PC-9 (cell line): ENCODE results near the gene MEGF8. TPM values are rescaled to one million over a fixed set of nuclear protein-coding genes. Genes with fewer than 3 reads are reported as not detected.

ENCODE experiments used
- BruUV-seq: library from RNA; stranded (reverse); fragments of 400-500 nt; replicated peaks from 2 replicates; lab custom pipeline; 2021; lab: Mats Ljungman, UMichigan
- CTCF ChIA-PET: fragments of 300-600 bp; sonication (Branson Sonifier 250); formaldehyde crosslinking; loops from one replicate; lab custom pipeline; 2022; ENCODE audit warnings: antibody characterized with exemption; lab: Charles Lee
- POLR2A ChIA-PET: fragments of 300-600 bp; sonication (Branson Sonifier 250); formaldehyde crosslinking; loops from one replicate; lab custom pipeline; 2022; ENCODE audit warnings: antibody characterized with exemption; ENCODE audit not compliant: unreplicated experiment; lab: Charles Lee
- DNase-seq, 2 experiments: peaks; one replicate each; pipeline versions ENCODE4 v3.0.0 to v3.0.0-alpha.2; 2015 to 2022; ENCODE audit warnings: mixed read lengths in 1 of 2
- H2AFZ ChIP-seq: fragments of 200-600 bp; sonication (generic); 2 replicates; pipeline ENCODE4 v1.8.1; 2017; ENCODE audit warnings: antibody characterized with exemption
- H3F3A ChIP-seq: fragments of 200-600 bp; sonication (generic); 2 replicates; pipeline ENCODE4 v1.8.1; 2017; ENCODE audit warnings: antibody characterized with exemption, mild to moderate bottlenecking, low read depth; ENCODE audit not compliant: insufficient read depth
- H3K27ac ChIP-seq: fragments of 200-600 bp; sonication (generic); 2 replicates; pipeline ENCODE4 v1.6.1; 2016; ENCODE audit warnings: mixed run types
- H3K27me3 ChIP-seq: fragments of 200-600 bp; sonication (generic); 2 replicates; pipeline ENCODE4 v1.6.1; 2016; ENCODE audit warnings: low read depth, mixed run types; ENCODE audit not compliant: insufficient read depth
- H3K36me3 ChIP-seq: fragments of 200-600 bp; sonication (generic); 2 replicates; pipeline ENCODE4 v1.6.1; 2016; ENCODE audit warnings: low read depth, mixed run types
- H3K4me1 ChIP-seq: fragments of 200-600 bp; sonication (generic); replicated peaks from 2 replicates; pipeline ENCODE4 v1.6.1; 2016; ENCODE audit warnings: mixed run types; ENCODE audit not compliant: insufficient read depth
- H3K4me2 ChIP-seq: fragments of 200-600 bp; sonication (generic); 2 replicates; pipeline ENCODE4 v1.6.1; 2017; ENCODE audit warnings: mixed run types
- H3K4me3 ChIP-seq: fragments of 200-600 bp; sonication (generic); 2 replicates; pipeline ENCODE4 v1.6.1; 2016; ENCODE audit warnings: mixed run types
- H3K79me2 ChIP-seq: fragments of 200-600 bp; sonication (generic); 2 replicates; pipeline ENCODE4 v1.6.1; 2017; ENCODE audit warnings: low read depth, mixed run types
- H3K9me2 ChIP-seq: fragments of 200-600 bp; sonication (generic); 2 replicates; pipeline ENCODE4 v1.8.1; 2017; ENCODE audit warnings: mild to moderate bottlenecking; ENCODE audit not compliant: insufficient read depth
- H3K9me3 ChIP-seq: fragments of 200-600 bp; sonication (generic); 2 replicates; pipeline ENCODE4 v1.8.1; 2016; ENCODE audit warnings: low read depth; ENCODE audit not compliant: insufficient read depth
- H4K20me1 ChIP-seq: fragments of 200-600 bp; sonication (generic); 2 replicates; pipeline ENCODE4 v1.8.1; 2017; ENCODE audit not compliant: insufficient read depth
- EZH2 ChIP-seq: fragments of 200-600 bp; sonication (generic); IDR thresholded peaks from 2 replicates; pipeline ENCODE4 v1.8.0; 2017; ENCODE audit warnings: antibody characterized with exemption, low read depth
- intact Hi-C: fragments of 100-400 bp; cut with micrococcal nuclease; formaldehyde crosslinking; loops from one replicate; pipeline ENCODE4 v1.10.0; 2022; ENCODE audit not compliant: unreplicated experiment
- total RNA-seq: library from RNA; stranded (reverse); gene quantifications from 2 replicates; pipeline ENCODE4 v1.2.3, GENCODE V29; 2021
- TF ChIP-seq, protein P1 (sequence below): fragments of 200-600 bp; sonication (generic); conservative IDR thresholded peaks from 2 replicates; pipeline ENCODE4 v1.6.1; 2017; ENCODE audit warnings: mixed run types, antibody characterized with exemption, mild to moderate bottlenecking, moderate library complexity

The MEGF8 gene
- total RNA-seq, 1 experiment from 2014 or later: 40.6 TPM

DNA sequence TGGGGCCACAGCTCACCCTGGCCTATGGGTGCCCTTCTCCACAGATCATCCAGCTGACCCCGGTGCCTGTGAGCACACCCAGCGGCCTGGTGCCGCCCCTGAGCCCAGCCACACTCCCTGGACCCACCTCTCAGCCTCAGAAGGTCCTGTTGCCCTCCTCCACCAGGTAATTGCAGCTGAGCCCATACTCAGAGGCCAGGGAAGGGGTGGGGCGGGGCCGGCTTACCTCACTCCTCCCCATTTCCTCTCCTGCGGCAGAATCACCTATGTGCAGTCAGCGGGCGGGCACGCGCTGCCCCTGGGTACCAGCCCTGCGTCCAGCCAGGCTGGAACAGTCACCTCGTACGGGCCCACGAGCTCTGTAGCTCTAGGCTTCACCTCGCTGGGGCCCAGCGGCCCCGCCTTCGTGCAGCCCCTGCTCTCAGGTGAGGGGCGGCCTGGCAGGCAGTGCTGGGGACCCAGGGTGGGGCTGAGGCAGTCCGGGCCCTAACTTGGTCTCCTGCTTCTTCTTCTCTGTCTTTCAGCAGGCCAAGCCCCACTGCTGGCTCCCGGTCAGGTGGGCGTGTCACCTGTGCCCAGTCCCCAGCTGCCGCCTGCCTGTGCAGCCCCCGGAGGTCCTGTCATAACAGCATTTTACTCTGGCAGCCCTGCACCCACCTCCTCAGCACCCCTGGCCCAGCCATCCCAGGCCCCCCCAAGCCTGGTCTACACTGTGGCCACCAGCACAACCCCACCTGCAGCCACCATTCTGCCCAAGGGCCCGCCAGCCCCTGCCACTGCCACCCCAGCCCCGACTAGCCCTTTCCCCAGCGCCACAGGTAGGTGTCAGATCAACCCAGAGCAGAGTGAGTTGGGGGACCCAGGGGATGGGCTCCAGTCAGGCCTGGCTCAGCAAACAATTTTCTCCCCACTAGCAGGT is 33.1 kb upstream of the MEGF8 start:
- no peak overlapping the region for H2AFZ ChIP-seq
- no TSS peak for BruUV-seq
- DNase-seq: no peak
- intact Hi-C loops: no loop called here
- no peaks in the 10 kb centered on the region for H3K9me3 ChIP-seq
- H3K9me2 ChIP-seq: no peaks in the 10 kb centered on the region
- CTCF ChIA-PET: no interaction called here
- H3K27ac ChIP-seq: no peak overlapping the region
- H3K4me3 ChIP-seq: no peak overlapping the region
- H3F3A ChIP-seq: peaks cover 5% of the 10 kb centered on the region; the same call in 1 of the 2 replicates
- no peaks in the 10 kb centered on the region for H3K27me3 ChIP-seq
- TF ChIP-seq EZH2: no peak
- TF ChIP-seq, protein P1, sequence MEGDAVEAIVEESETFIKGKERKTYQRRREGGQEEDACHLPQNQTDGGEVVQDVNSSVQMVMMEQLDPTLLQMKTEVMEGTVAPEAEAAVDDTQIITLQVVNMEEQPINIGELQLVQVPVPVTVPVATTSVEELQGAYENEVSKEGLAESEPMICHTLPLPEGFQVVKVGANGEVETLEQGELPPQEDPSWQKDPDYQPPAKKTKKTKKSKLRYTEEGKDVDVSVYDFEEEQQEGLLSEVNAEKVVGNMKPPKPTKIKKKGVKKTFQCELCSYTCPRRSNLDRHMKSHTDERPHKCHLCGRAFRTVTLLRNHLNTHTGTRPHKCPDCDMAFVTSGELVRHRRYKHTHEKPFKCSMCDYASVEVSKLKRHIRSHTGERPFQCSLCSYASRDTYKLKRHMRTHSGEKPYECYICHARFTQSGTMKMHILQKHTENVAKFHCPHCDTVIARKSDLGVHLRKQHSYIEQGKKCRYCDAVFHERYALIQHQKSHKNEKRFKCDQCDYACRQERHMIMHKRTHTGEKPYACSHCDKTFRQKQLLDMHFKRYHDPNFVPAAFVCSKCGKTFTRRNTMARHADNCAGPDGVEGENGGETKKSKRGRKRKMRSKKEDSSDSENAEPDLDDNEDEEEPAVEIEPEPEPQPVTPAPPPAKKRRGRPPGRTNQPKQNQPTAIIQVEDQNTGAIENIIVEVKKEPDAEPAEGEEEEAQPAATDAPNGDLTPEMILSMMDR: no peak
- no peaks in the 10 kb centered on the region for H3K4me1 ChIP-seq
- H4K20me1 ChIP-seq: no peaks in the 10 kb centered on the region
- H3K36me3 ChIP-seq: no peaks in the 10 kb centered on the region
- H3K79me2 ChIP-seq: no peaks in the 10 kb centered on the region
- POLR2A ChIA-PET: no interaction called here
- H3K4me2 ChIP-seq: no peak overlapping the region

DNA sequence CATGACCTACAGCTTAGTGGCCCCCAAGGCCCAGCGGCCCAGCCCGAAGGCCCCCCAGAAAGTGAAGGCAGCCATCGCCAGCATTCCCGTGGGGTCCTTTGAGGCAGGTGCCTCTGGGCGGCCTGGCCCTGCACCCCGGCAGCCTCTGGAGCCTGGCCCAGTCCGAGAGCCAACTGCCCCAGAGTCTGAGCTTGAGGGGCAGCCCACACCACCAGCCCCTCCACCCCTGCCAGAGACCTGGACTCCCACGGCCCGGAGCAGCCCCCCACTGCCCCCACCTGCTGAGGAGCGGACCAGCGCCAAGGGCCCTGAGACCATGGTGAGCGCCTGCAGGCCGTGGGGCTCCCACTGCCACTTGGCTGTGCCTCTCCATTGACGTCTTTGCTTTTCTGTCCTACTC is 32.5 kb upstream of the MEGF8 start:
- no peak overlapping the region for H3K4me3 ChIP-seq
- BruUV-seq: TSS peak; percentile 3
- TF ChIP-seq EZH2: no peak
- TF ChIP-seq, protein P1: no peak
- H3K4me1 ChIP-seq: no peaks in the 10 kb centered on the region
- no peaks in the 10 kb centered on the region for H4K20me1 ChIP-seq
- ChIA-PET CTCF (no interaction called here), POLR2A (no interaction called here)
- DNase-seq: no peak
- H3K36me3 ChIP-seq: no peaks in the 10 kb centered on the region
- H3K9me3 ChIP-seq: no peaks in the 10 kb centered on the region
- H3K4me2 ChIP-seq: no peak overlapping the region
- H3K27ac ChIP-seq: no peak overlapping the region
- no peaks in the 10 kb centered on the region for H3K27me3 ChIP-seq
- H3K79me2 ChIP-seq: no peaks in the 10 kb centered on the region
- peaks cover 5% of the 10 kb centered on the region; the same call in 1 of the 2 replicates for H3F3A ChIP-seq
- H3K9me2 ChIP-seq: no peaks in the 10 kb centered on the region
- intact Hi-C loops: no loop called here
- no peak overlapping the region for H2AFZ ChIP-seq

DNA sequence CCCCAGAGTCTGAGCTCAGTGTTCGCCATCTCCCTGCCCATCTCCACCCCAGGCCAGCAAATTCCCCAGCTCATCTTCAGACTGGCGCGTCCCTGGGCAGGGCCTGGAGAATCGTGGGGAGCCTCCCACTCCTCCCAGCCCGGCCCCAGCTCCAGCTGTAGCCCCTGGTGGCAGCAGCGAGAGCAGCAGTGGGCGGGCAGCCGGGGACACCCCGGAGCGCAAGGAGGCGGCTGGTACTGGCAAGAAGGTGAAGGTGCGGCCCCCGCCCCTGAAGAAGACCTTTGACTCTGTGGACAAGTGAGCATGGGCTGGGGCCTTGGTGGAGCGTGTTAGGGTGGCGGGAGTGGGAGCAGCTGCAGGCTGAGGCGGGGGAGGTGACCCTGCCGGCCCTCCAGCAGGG is 31.9 kb upstream of the MEGF8 start:
- no peaks in the 10 kb centered on the region for H3K79me2 ChIP-seq
- no peak overlapping the region for H3K4me2 ChIP-seq
- no peaks in the 10 kb centered on the region for H4K20me1 ChIP-seq
- H2AFZ ChIP-seq: no peak overlapping the region
- intact Hi-C loops: no loop called here
- H3K27me3 ChIP-seq: no peaks in the 10 kb centered on the region
- no peak for DNase-seq
- ChIA-PET CTCF (no interaction called here), POLR2A (interaction anchor here (0.5 kb wide), 1 partner anchor 85 kb away, joined by 3 read pairs; no protein-coding TSS in a partner anchor)
- no peak overlapping the region for H3K4me3 ChIP-seq
- peaks cover 5% of the 10 kb centered on the region; the same call in 1 of the 2 replicates for H3F3A ChIP-seq
- no peaks in the 10 kb centered on the region for H3K9me3 ChIP-seq
- H3K27ac ChIP-seq: no peak overlapping the region
- no peaks in the 10 kb centered on the region for H3K9me2 ChIP-seq
- no peaks in the 10 kb centered on the region for H3K36me3 ChIP-seq
- H3K4me1 ChIP-seq: no peaks in the 10 kb centered on the region
- no TSS peak for BruUV-seq
- TF ChIP-seq, protein P1: no peak
- TF ChIP-seq EZH2: no peak
